Neural progenitor cell (in vitro differentiated cells): Measurements from ENCODE around the gene KLHL35.

Experiments
- EZH2 ChIP-seq: fragments of 200-600 bp; sonication (generic); IDR thresholded peaks from 2 replicates; pipeline ENCODE4 v1.6.1; 2017; ENCODE audit warnings: antibody characterized with exemption, mild to moderate bottlenecking, moderate library complexity
- TF ChIP-seq, protein P1 (sequence below): fragments of 200-600 bp; sonication (generic); IDR thresholded peaks from 2 replicates; pipeline ENCODE4 v1.5.1; 2017; ENCODE audit warnings: antibody characterized with exemption, mild to moderate bottlenecking

GRCh38 chr11:75477614-75477935 lies 44.6 kb upstream of the KLHL35 start:
- TF ChIP-seq, protein P1, sequence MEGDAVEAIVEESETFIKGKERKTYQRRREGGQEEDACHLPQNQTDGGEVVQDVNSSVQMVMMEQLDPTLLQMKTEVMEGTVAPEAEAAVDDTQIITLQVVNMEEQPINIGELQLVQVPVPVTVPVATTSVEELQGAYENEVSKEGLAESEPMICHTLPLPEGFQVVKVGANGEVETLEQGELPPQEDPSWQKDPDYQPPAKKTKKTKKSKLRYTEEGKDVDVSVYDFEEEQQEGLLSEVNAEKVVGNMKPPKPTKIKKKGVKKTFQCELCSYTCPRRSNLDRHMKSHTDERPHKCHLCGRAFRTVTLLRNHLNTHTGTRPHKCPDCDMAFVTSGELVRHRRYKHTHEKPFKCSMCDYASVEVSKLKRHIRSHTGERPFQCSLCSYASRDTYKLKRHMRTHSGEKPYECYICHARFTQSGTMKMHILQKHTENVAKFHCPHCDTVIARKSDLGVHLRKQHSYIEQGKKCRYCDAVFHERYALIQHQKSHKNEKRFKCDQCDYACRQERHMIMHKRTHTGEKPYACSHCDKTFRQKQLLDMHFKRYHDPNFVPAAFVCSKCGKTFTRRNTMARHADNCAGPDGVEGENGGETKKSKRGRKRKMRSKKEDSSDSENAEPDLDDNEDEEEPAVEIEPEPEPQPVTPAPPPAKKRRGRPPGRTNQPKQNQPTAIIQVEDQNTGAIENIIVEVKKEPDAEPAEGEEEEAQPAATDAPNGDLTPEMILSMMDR = no peak
- TF ChIP-seq EZH2 = no peak
